ACHN (cell line): ENCODE measurements around the gene PLAC1.
A peak's percentile ranks its signal among the peaks of the same experiment; 100 is the strongest.

Experiments
- DNase-seq: peaks from one replicate; pipeline ENCODE4 v3.0.0-alpha.2; 2015
- in situ Hi-C: cut with HindIII; loops from 2 replicates; pipeline ENCODE4 v1.10.0; 2017; ENCODE audit warnings: low sequenced_read_pairs, low pct_ligation_motif_present, low pct_unique_long_range_greater_than_20kb

PLAC1 gene

DNA sequence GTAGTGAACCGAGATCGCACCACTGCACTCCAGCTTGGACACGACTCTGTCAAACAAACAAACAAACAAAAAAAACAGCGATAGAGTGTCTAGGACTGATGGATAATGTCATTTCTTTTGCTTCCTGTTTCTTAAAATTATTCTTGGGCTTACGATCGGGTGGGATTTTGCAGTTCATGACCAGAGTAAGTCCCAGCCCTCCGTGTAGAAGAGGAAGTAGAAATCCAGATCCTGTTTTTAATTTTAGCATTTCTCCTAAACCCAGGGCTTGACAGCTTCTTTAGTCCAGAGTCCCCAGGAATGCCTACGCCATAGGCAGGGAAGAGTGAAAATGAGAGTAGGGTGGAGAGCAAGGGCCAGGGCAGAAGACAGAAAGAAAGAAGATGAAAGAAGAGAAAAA is 104.0 kb downstream of the PLAC1 start:
- in situ Hi-C loops = no loop called here
- no peak for DNase-seq

DNA sequence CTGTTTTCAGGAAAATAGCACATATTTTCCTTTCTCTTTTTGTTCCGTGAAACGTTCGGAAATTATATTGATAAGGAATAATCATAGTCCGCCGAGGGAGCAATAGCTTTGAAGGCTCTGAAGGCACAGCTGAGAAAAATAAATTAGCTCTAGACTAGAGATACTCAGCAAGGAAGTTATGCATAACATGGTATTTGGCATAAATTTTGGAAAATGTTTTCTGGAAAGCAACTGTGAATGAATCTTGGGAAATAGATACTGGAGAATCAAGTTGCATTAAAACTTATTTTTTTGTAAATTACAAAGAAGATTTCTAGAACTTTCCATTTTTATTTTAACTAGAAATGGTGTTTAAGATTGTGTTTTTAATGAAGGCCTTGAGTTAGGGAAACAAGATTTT is 105.9 kb downstream of the PLAC1 start:
- no peak for DNase-seq
- in situ Hi-C loops = no loop called here

DNA sequence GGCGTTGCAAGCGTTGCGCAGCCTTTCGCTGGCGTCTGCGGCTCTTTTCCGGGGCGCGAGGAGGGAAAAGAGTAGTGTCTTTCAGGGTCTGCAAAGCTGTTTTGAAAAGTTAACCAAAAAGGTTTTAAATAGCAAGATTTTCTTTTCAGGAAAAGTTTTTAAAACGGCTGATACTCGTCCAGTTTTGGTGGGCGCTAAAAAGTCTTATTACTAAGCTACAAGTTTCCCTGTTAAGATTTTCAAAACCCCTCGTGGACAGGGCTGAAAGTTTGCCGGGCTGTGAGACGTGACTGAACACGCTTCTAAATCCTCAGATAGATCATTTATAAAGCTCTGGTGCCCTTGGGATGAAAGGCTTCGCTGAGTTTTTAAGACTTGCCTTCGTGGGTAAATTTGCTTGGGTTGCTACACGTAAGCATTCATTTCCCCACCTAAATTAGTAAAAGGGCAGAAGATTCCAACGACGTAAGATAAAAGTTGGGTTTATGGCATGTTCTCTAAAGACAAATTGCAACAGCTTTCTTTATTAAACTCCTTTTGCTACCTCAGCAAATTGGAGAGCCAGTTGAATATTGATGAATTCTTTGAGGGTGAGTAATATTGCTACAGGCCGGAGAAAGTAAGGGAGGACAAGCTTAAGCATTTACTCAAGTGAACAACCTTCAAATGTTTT is 106.8 kb downstream of the PLAC1 start:
- in situ Hi-C loops = no loop called here
- DNase-seq = peak; percentile 67

DNA sequence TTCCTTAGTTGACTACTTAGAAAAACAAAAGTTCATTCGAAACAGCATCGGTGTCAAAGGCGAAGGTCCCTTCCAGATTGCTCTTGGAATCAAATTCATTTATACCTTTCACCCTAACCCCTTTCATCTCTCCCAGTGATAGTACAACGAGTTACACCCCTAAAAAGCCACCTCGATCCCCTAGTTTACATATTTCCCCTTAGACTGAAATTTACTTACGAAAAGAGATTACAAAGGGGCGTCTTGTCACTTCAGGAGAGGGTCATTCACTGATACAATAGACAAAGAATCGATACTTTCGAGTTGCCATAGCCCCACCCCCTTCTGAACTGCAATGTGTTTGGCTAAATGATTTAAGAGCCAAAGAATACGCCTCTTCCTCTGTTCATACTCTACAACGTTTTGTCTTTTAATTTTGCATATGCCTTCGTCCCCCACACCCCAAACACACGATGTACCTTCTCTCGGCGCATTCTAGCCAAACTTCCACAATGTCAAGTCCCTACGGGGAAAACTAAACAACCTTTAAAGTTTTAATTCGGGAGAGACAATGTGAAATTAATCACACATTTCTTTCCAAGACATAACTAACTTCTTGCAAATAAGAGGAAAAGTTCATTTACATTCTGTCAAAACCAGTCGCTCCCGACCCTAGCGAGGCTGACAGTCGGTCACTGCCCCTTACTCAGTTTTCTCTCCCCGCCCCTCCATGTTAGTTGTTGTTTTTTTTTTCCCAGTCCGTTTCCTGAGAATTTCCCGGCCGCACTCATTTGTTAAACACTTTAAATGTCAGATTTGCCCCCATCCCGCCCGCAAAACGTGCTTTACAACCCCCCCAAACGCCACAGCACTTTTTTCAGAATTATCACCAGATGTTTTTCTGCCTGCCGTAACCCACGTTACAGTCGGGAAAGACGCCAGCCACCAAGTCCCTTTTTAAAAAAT is 109.7 kb downstream of the PLAC1 start:
- in situ Hi-C loops = no loop called here
- no peak for DNase-seq

DNA sequence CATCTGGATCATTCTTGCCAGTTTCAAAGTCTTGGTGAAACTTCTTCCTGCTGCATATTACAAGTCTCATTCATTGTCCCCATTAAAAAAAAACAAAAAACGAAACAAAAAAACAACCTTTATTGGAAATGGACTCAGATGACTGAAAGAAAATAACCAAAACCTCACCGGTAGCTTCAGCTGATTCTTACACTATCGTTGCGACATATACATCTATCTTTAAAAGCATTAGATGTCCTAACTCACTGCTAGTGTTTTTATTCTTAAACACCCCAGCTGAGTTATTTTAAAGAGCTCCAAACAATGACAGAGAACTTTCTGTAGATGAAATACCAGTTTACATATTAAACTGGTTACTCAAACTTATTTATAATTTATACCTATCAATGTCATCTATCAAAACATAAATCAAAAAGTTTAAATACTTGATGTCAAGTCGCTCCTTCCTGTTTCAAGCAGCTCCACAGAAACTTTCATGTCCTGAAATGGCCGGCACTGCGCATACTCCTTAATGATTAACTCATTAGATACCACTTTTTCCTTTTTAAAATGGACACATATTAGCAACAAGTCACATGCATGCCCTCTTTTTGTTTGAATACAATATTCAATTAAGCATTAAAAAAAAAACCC is 111.1 kb downstream of the PLAC1 start:
- in situ Hi-C loops = no loop called here
- DNase-seq = no peak

DNA sequence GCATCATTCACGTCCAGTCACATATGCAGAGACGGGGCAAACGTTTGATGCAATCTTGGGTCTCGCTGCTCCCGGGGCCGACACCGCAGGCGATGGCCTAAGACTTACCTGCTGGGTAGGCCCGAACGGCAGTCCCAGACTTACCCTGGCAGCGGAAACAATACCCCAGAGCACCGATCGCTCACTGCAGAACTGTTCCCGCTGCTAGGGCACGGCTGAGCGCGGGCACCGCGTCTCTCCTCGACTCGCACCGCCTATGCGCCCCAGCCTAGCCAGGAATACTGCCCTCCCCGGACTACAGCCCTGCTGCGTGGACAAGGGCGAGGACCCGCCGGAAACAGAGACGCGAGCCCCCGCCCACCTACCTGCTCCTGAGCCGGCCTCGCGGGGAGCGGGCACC is 112.1 kb downstream of the PLAC1 start:
- DNase-seq = no peak
- in situ Hi-C loops = no loop called here

DNA sequence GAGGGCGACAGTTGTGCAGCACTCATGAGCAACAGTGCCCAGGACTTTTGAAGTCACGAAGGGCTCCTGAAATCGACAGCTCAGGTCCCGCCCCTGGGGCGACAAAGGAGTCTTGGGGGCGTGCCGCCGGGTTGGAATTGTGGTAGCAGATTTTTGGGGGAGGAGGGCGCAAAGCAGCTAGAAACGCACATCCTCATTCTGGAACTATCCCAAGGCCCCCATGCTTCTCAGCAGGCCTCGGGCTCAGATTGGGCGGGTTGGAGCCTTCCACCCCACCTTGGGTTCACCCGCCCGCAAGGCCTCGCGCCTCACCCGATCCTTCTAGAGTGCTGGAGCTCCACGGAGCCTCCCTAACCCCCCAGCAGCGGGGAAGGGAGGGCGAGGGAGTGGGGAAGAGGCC is 112.8 kb downstream of the PLAC1 start:
- no peak for DNase-seq
- in situ Hi-C loops = no loop called here

DNA sequence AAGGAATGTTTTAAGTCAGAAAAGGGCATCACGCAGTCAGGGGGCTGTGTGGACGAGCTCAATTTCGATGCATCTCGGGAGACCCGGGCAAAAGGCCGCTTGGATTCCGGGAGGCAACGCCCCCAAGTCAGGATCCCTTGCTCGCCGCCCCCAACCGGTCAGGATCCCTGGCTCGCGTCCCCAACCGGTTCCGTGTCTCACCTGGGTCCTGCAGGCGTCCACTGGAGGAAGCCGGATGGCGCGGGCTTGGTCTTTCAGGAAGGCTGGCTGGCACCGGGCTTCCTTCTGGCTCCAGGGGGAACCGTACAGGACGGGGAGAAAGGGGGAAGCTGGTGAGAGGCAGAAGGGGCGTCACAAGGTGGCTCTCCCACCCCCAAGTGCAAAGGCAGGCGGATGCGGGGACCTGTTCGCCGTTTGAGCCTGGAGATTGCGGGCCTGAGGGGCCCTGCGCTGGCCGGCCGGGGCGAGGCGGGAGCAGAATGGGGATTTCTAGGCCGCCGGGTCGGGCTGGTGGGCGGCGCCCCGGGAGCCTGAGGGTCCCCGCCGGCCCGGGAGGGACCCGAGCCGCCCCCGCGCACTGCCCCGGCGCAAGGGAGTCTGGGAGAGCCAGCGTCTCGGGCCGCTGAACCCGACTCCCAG is 113.6 kb downstream of the PLAC1 start:
- no peak for DNase-seq
- in situ Hi-C loops = no loop called here

DNA sequence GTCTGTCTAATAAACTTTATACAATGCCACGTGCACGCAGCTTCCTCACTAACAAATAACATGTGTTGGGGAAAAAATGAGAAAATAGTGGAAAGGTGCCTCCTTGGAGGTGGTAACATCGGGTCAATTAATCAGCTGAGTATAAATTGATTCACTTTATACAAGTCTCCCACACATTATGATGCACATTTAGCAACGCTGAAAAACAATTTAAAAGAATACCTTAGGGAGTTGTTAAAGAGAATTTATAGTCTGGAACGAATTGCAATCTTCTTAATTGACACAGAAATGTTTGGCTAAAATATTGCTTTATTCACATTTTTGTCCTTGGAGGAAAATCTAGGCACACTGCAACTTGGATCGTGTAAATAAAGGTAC is 114.1 kb downstream of the PLAC1 start:
- in situ Hi-C loops = no loop called here
- no peak for DNase-seq

DNA sequence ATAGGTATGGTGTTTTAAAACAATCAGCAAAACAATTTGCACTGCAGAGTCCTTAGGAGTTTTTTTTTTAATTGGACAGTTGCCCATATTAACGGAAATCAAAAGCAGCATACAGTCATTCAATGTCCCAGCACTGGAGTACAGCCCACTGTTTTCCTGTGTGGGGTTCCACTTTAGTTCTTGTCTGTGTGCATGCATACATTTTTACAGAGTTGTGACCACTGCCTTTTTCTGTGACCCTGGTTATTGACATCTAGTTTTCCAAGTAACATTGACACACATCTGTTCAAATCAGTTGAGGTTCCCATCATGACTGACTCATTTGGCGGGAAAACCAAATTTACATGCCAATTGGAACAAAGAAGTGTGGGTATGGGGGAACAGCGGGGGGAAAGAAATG is 115.0 kb downstream of the PLAC1 start:
- in situ Hi-C loops = no loop called here
- no peak for DNase-seq

DNA sequence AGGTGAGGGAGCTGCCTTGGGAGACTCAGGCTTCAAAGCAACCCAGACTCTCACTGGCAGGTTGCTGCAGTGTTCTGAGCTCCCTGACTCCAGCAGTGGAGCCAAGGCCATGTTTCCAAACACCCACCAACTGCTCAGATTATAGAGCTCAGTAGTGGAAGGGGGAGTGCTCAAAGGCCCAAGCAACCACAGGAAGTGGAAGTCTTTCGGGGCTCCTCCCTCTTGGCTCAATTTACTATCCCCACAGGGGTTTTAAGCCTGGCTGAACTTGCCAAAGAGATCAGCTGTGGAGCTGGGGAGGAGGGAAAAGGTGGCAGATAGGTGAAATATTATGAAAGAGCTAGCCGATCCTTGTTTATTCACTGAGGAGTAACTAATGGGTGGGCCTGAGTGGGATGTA is 115.8 kb downstream of the PLAC1 start:
- in situ Hi-C loops = no loop called here
- DNase-seq = peak; percentile 45

DNA sequence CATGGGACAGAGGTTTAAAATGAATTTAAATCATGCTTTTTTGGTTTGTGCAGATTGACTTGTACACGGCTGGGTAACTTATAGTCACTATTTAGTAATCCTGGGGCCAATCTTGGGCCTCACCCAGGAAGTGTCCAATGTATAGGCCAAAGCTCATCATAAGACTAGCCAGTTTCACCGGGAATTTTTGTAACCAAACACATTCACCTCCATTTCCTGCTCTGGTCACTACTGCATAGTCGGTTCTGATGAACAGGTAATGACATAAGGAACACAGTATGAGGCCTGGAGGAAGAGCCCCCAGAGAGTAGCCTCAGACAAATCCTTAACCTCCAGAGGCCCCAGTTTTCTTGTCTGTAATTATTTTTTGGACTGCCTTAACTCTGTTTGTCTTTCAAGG is 116.4 kb downstream of the PLAC1 start:
- in situ Hi-C loops = no loop called here
- no peak for DNase-seq

DNA sequence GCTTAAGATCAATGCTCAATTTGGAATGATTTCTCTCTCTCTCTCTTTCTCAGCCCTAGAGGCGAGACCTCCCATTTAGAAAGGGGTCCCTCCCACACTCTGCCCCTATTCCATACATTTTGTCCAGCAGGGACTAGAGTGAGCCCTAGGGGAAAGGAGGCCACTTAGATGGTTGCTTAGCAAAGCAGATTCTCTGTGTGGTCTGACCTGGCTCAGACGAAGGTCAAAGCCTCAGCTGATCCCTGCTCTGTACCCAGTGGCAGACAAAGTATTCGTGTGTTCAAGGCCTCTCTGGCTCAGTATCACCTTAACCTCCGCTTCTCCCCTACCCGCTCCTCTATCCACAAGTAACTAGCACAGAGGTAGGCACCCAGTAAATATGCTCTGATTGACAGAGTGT is 120.0 kb downstream of the PLAC1 start:
- in situ Hi-C loops = no loop called here

DNA sequence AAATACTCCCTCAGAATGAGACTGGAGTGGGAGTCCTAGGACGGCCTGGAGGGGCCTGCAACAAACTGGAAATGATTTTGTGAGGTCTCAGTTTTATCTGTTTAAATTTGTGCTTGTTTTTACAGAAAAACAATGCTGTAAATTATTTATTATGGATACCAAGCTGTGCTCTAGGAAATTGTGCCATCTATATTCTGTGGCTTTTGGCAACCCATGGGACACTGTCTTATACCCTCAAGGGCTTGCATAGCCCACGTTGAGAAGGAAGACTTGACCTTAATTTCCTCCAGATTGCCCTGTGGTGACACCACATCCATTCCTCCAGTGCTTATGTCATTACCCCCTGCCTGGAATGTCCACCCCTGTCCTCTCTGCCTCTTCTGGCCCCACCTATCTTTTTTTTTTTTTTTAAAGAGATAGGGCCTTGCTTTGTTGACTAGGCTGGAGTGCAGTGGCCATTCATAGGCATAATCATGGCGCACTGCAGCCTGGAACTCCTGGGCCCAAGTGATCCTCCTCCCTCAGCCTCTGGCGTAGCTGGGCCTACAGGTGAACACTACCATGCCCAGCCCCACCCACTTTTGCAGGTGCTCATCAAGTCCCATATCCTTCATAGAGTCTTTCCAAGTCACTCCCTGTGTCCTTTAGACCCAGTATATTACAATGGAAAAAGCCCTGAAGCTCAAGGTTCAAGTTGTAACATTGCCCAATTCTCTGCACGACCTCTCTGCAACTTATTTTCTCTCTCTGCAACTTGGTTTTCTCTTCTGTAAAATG is 120.9 kb downstream of the PLAC1 start:
- peak; percentile 76 for DNase-seq
- in situ Hi-C loops = no loop called here

More for the DNA sequence above, 120.0 kb downstream of the PLAC1 start:
- DNase-seq = no peak

DNA sequence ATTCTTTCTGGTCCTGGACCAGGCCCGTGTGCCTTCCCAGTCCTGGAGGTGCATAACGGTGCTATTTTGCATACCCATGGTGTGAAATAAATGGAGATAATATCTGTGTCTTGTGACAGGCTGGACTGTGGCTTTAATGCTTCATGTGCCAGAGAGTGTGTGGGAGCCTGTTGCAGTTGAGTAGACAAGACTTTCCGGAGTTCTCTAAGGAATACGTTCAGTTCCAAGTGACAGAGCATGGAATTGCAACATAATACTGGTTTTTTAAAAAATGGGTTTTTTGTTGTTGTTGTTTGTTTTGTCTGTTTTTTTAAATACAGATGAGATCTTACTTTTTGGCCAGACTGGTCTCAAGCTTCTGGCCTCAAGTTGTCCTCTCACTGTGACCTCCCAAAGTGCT is 124.3 kb downstream of the PLAC1 start:
- in situ Hi-C loops = no loop called here
- no peak for DNase-seq

DNA sequence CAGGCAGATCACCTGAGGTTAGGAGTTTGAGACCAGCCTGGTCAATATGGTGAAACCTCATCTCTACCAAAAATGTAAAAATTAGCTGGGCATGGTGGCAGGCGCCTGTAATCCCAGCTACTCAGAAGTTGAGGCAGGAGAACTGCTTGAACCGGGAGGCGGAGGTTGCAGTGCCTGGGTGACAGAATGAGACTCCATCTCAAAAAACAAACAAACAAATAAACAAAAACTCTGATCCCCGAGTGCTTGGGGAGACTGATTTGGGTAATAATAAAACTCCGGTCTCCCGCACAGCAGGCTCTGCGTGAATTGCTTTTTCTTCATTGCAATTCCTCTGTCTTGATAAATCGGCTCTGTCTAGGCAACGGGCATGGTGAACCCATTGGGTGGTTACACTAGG is 124.9 kb downstream of the PLAC1 start:
- in situ Hi-C loops = no loop called here
- no peak for DNase-seq

DNA sequence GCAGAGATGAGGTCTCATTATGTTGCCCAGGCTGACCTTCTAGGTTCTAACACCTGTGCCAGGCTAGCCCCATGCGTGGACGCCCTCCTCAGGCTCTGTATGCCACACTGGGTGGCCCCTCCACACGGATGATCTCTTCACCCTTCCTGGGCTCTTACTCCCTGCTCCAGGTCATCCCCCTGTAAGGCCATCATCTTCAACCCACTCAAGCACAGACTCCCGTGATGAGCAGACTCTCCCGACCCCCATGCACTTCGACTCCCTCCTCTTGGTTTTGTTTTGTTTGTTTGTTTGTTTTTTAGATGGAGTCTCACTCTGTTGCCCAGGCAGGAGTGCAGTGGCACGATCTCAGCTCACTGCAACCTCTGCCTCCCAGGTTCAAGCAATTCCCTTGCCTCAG is 127.4 kb downstream of the PLAC1 start:
- in situ Hi-C loops = no loop called here
- DNase-seq = no peak

DNA sequence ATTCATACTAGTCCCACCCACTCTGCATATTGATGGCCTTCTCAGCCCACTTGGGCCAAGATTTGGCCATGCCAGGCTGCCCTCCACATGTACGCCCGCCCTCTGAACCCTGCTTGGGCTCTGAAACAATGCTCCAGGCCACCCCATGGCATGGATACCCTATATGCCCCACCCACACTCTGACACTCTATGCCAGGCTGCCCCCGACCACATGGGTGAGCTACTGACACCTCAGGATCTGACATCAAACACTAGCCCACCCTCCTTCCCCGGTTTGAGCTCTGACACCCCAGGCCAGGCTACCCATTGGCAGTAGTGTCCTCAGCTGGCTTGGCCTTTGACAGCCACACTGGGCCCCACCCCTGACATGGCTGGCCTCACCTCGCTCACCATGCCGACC is 128.8 kb downstream of the PLAC1 start:
- DNase-seq = no peak
- in situ Hi-C loops = no loop called here
